Neural cell (in vitro differentiated cells): ENCODE data around the gene CD300A. TPM values are rescaled to one million over a fixed set of nuclear protein-coding genes. Genes with fewer than 3 reads are reported as not detected.

Experiments
- H2AFZ ChIP-seq: fragments of 200-600, 300-800 bp; sonication (generic), shearing (Covaris generic); 2 replicates; pipeline ENCODE4 v1.6.0; 2014; ENCODE audit warnings: low read depth, mild to moderate bottlenecking, antibody characterized with exemption, low read length, moderate library complexity
- H3F3A ChIP-seq: fragments of 200-600 bp; shearing (Covaris generic); 2 replicates; pipeline ENCODE4 v1.6.1; 2016; ENCODE audit warnings: mild to moderate bottlenecking, moderate library complexity, mixed read lengths, antibody characterized with exemption, low read length; ENCODE audit not compliant: insufficient read depth, poor library complexity, severe bottlenecking
- H3K27ac ChIP-seq: fragments of 200-600, 300-800 bp; sonication (generic), shearing (Covaris generic); 2 replicates; pipeline ENCODE4 v1.5.1; 2014; ENCODE audit warnings: mild to moderate bottlenecking, low read length, moderate library complexity
- H3K27me3 ChIP-seq: fragments of 300-800, 200-600 bp; sonication (generic), shearing (Covaris generic); 2 replicates; pipeline ENCODE4 v1.6.0; 2014; ENCODE audit warnings: mild to moderate bottlenecking, low read depth, low read length, moderate library complexity; ENCODE audit not compliant: insufficient read depth
- H3K36me3 ChIP-seq: fragments of 300-800, 200-600 bp; sonication (generic), shearing (Covaris generic); 2 replicates; pipeline ENCODE4 v1.5.1; 2014; ENCODE audit warnings: mild to moderate bottlenecking, antibody characterized with exemption, low read length, moderate library complexity; ENCODE audit not compliant: insufficient read depth
- H3K4me2 ChIP-seq: fragments of 300-800, 200-600 bp; sonication (generic), shearing (Covaris generic); 2 replicates; pipeline ENCODE4 v1.6.0; 2014; ENCODE audit warnings: mild to moderate bottlenecking, low read length
- H3K4me3 ChIP-seq: fragments of 300-800, 200-600 bp; sonication (generic), shearing (Covaris generic); 2 replicates; pipeline ENCODE4 v1.5.1; 2014; ENCODE audit warnings: mild to moderate bottlenecking, low read length, moderate library complexity
- H3K79me2 ChIP-seq: fragments of 200-600 bp; shearing (Covaris generic); replicated peaks from 2 replicates; pipeline ENCODE4 v1.6.0; 2014; ENCODE audit warnings: mild to moderate bottlenecking, low read length, moderate library complexity; ENCODE audit not compliant: insufficient read depth
- H3K9ac ChIP-seq: fragments of 300-800, 200-600 bp; sonication (generic), shearing (Covaris generic); 2 replicates; pipeline ENCODE4 v1.6.1; 2016; ENCODE audit warnings: mild to moderate bottlenecking, low read length, mixed read lengths
- H3K9me2 ChIP-seq: fragments of 200-600 bp; shearing (Covaris generic); 2 replicates; pipeline ENCODE4 v1.6.1; 2016; ENCODE audit warnings: mild to moderate bottlenecking, low read length, mixed read lengths; ENCODE audit not compliant: insufficient read depth
- H3K9me3 ChIP-seq: fragments of 200-600, 300-800 bp; sonication (generic), shearing (Covaris generic); 2 replicates; pipeline ENCODE4 v1.6.1; 2016; ENCODE audit warnings: mild to moderate bottlenecking, mixed run types, low read length, moderate library complexity, mixed read lengths
- H4K20me1 ChIP-seq: fragments of 200-600 bp; shearing (Covaris generic); 2 replicates; pipeline ENCODE4 v1.6.1; 2016; ENCODE audit warnings: mild to moderate bottlenecking, mixed run types; ENCODE audit not compliant: insufficient read depth
- CTCF ChIP-seq: fragments of 450-650 bp; IDR thresholded peaks from 2 replicates; pipeline ENCODE4 v1.5.1; 2014; ENCODE audit warnings: antibody characterized with exemption, mild to moderate bottlenecking, moderate library complexity; ENCODE audit not compliant: poor library complexity, severe bottlenecking
- EP300 ChIP-seq: fragments of 450-650 bp; conservative IDR thresholded peaks from 2 replicates; pipeline ENCODE4 v1.6.1; 2014; ENCODE audit warnings: antibody characterized with exemption, mild to moderate bottlenecking, moderate library complexity; ENCODE audit not compliant: poor library complexity, severe bottlenecking
- EZH2 ChIP-seq: fragments of 200-600, 300-800 bp; shearing (Covaris generic), sonication (generic); IDR thresholded peaks from 2 replicates; pipeline ENCODE4 v1.6.1; 2014; ENCODE audit warnings: antibody characterized with exemption, low read length, borderline replicate concordance, mild to moderate bottlenecking; ENCODE audit not compliant: insufficient read depth, poor library complexity, severe bottlenecking
- MXI1 ChIP-seq: fragments of 450-650 bp; conservative IDR thresholded peaks from 2 replicates; pipeline ENCODE4 v1.6.1; 2014; ENCODE audit warnings: antibody characterized with exemption, mild to moderate bottlenecking; ENCODE audit not compliant: poor library complexity, severe bottlenecking
- POLR2AphosphoS5 ChIP-seq: IDR thresholded peaks from 2 replicates; pipeline ENCODE4 v1.6.1; 2012
- RAD21 ChIP-seq: fragments of 450-650 bp; conservative IDR thresholded peaks from 2 replicates; pipeline ENCODE4 v1.6.1; 2014; ENCODE audit warnings: antibody characterized with exemption, mild to moderate bottlenecking, moderate library complexity
- REST ChIP-seq: IDR thresholded peaks from 2 replicates; pipeline ENCODE4 v1.6.1; 2012; ENCODE audit warnings: borderline replicate concordance
- SMC3 ChIP-seq: fragments of 450-650 bp; conservative IDR thresholded peaks from 2 replicates; pipeline ENCODE4 v1.6.1; 2014; ENCODE audit warnings: antibody characterized with exemption, mild to moderate bottlenecking, moderate library complexity; ENCODE audit not compliant: poor library complexity
- TAF1 ChIP-seq: IDR thresholded peaks from 2 replicates; pipeline ENCODE4 v1.6.1; 2012; ENCODE audit warnings: low read depth
- polyA plus RNA-seq: library from polyadenylated mRNA; depleted of rRNA; stranded (reverse); fragments of >200 nt; gene quantifications from 2 replicates; pipeline ENCODE4 v1.2.3, GENCODE V29; 2014

The CD300A gene
- polyA plus RNA-seq, 1 donor from 2014 or later, result 0.35 TPM

- no peak overlapping the region for H3K4me2 ChIP-seq
- no peaks in the 10 kb centered on the region for H3F3A ChIP-seq
- H4K20me1 ChIP-seq, result no peaks in the 10 kb centered on the region
- no peak overlapping the region for H3K9ac ChIP-seq
- no peaks in the 10 kb centered on the region for H3K36me3 ChIP-seq
- no peaks in the 10 kb centered on the region for H3K27me3 ChIP-seq
- H3K4me3 ChIP-seq, result no peak overlapping the region
- no peaks in the 10 kb centered on the region for H3K79me2 ChIP-seq
- TF ChIP-seq CTCF (no peak), POLR2AphosphoS5 (no peak), TAF1 (no peak), SMC3 (no peak), EP300 (no peak), MXI1 (no peak), REST (no peak), EZH2 (no peak), RAD21 (no peak)
- no peaks in the 10 kb centered on the region for H3K9me3 ChIP-seq
- H3K27ac ChIP-seq, result no peak overlapping the region
- H2AFZ ChIP-seq, result no peak overlapping the region
- H3K9me2 ChIP-seq, result no peaks in the 10 kb centered on the region
Measured at GRCh38 chr17:74419928-74420411, 46.5 kb upstream of the CD300A start.

DNA sequence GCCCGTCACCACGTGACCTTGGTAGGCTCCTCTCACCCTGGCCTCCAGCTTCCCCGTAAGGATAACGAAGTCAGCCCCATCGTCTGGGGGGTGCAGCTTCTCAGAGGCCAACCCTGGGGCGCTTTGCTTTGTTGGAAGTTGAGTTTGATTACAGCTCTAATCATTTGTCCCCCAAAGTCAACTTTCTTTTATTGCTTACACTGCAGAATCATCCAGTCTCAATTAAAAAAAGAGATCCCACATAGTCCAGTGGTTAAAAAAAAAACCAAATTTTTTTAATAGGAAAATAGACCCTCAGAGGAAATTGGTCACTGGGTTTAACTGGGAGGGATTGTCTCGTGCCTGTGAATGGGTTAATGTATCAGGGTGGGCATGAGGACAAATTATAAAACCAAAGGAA is 42.3 kb upstream of the CD300A start:
- Histone ChIP-seq H3F3A (no peaks in the 10 kb centered on the region), H2AFZ (no peak overlapping the region), H3K27me3 (no peaks in the 10 kb centered on the region), H3K4me3 (no peak overlapping the region), H3K36me3 (no peaks in the 10 kb centered on the region), H3K9ac (no peak overlapping the region), H3K9me3 (no peaks in the 10 kb centered on the region), H3K79me2 (no peaks in the 10 kb centered on the region), H4K20me1 (no peaks in the 10 kb centered on the region), H3K4me2 (no peak overlapping the region), H3K9me2 (no peaks in the 10 kb centered on the region), H3K27ac (no peak overlapping the region)
- TF ChIP-seq EZH2 (no peak), MXI1 (no peak), EP300 (no peak), TAF1 (no peak), RAD21 (no peak), CTCF (no peak), SMC3 (no peak), POLR2AphosphoS5 (no peak)
